ENCODE results near the gene IGFALS.

GRCh38 chr16:1745181-1745899, 48.2 kb downstream of the IGFALS start:
- TF ChIP-seq GATA3 (IDR thresholded peaks at IDR 0.05; ENCODE audit: low read depth, low read length) = no peak
- TF ChIP-seq GATA2 (IDR thresholded peaks at IDR 0.05; ENCODE audit: low read depth, low read length) = no peak
